MM.1S (cell line): ENCODE data around the gene SLC13A2.

Experiments used
- CTCF ChIP-seq: fragments of 300-600 bp; sonication (generic); IDR thresholded peaks from 2 replicates; pipeline ENCODE4 v1.5.1; 2016; ENCODE audit warnings: antibody characterized with exemption, low read length, mixed read lengths
- EZH2 ChIP-seq: fragments of 300-600 bp; sonication (generic); optimal IDR thresholded peaks from 2 replicates; pipeline ENCODE3; 2017; ENCODE audit warnings: low read depth, mild to moderate bottlenecking, antibody characterized with exemption, low read length, mixed read lengths
- EZH2phosphoT487 ChIP-seq: fragments of 300-600 bp; sonication (generic); IDR thresholded peaks from 2 replicates; pipeline ENCODE4 v1.6.1; 2018; ENCODE audit warnings: antibody characterized with exemption, low read length

- no peak for TF ChIP-seq CTCF
- no peak for TF ChIP-seq EZH2
- TF ChIP-seq EZH2phosphoT487, result no peak
Observed at GRCh38 chr17:28505986-28506665, 32.7 kb downstream of the SLC13A2 start, which contains the start of gene FOXN1.
